ENCODE data around the gene LIX1L. TPM values are rescaled to one million over a fixed set of nuclear protein-coding genes. Genes with fewer than 3 reads are reported as not detected.

Gene LIX1L
- total RNA-seq, 1 donor from 2014 or later = 52.2 TPM

DNA sequence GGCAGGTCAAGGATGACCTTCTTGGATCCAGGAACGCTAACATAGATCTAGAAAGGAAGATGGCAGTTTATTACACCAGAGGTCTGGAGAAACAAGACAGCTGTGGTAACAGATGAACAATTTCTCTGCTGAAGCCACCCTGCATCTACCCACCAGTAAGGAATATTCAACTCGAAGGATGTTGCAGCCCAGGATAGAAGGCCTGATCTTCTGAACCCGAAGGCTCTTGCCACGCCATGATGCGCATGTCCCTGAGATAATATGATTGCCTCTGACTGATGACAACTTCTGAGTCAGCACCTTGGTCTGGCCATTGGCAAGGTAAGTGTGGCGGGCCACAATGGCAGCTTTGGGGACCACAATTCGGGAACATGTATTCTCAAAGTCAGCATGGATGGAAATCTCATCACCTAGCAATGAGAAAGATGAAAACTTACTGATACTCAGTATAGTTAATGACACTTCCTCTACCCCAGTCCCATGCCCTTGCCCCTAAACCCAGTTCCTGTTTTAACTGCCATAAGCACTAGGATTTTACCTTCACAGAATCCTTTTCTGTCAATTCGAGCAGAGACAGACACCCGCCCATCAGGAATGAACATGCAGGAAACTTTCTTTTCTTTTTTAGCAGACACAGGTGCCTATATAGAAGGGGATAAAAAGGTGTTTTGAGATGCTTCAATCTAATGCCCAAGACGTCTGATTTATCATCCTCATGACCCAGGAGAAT, 36.7 kb upstream of the LIX1L start:
- H3K27ac Mint-ChIP-seq (ENCODE audit: unreplicated experiment) = peak overlapping the region; percentile 96
- peaks cover 61% of the 10 kb centered on the region for H3K4me1 Mint-ChIP-seq (ENCODE audit: unreplicated experiment)
- peak overlapping the region; percentile 94 for H3K4me3 Mint-ChIP-seq (ENCODE audit: unreplicated experiment)
- no peak for DNase-seq (ENCODE audit: extremely low spot score, unreplicated experiment)
- no peaks in the 10 kb centered on the region for H3K27me3 Mint-ChIP-seq (ENCODE audit: unreplicated experiment)
- H3K9me3 Mint-ChIP-seq (ENCODE audit: unreplicated experiment) = no peaks in the 10 kb centered on the region
- TF ChIP-seq CTCF (IDR thresholded peaks at IDR 0.05) = no peak
- H3K36me3 Mint-ChIP-seq (ENCODE audit: unreplicated experiment) = peaks cover 38% of the 10 kb centered on the region

DNA sequence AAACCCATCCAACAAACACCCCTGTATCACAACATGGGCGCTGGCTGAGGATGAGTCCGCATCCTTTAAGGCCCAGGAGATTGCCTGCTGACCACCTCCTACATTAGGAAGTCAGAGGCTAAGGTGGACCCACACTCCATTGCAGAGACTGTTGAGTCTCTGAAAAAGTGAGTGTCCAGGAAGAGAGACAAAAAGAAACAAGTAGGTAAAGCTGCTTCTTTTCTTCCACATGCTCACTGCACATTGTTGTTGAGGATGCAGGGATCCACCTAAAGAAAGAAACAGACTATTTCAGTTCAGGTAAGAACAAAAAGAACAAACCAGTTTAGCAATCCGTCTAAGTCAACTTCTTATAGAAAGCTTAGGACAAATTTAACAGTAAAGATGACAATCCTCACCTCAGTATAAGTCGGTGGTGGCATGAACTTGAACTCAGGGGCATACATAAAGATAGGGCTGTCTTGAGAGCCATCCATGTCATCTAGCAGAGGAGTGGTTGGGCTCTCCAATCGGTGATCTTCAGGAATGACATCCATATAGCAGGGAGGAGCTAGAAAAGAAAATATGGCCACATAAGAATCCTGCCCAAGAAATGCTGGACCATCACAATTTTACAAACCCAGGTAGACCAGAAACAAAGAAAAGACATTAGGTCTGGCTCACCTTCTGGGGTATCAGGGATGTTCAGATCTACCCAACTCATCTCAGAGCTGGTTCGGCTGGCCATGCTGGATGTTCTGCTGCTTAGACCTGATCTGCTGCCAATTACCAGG, 36.0 kb upstream of the LIX1L start:
- Mint-ChIP-seq H3K36me3 (ENCODE audit: unreplicated experiment) (peaks cover 38% of the 10 kb centered on the region), H3K4me1 (ENCODE audit: unreplicated experiment) (peaks cover 61% of the 10 kb centered on the region), H3K4me3 (ENCODE audit: unreplicated experiment) (peak overlapping the region; percentile 94), H3K27me3 (ENCODE audit: unreplicated experiment) (no peaks in the 10 kb centered on the region), H3K9me3 (ENCODE audit: unreplicated experiment) (no peaks in the 10 kb centered on the region), H3K27ac (ENCODE audit: unreplicated experiment) (peak overlapping the region; percentile 96)
- no peak for DNase-seq (ENCODE audit: extremely low spot score, unreplicated experiment)
- no peak for TF ChIP-seq CTCF (IDR thresholded peaks at IDR 0.05)

- DNase-seq (ENCODE audit: extremely low spot score, unreplicated experiment) = no peak
- H3K36me3 Mint-ChIP-seq (ENCODE audit: unreplicated experiment) = peaks cover 38% of the 10 kb centered on the region
- no peaks in the 10 kb centered on the region for H3K27me3 Mint-ChIP-seq (ENCODE audit: unreplicated experiment)
- H3K4me1 Mint-ChIP-seq (ENCODE audit: unreplicated experiment) = peaks cover 60% of the 10 kb centered on the region
- H3K27ac Mint-ChIP-seq (ENCODE audit: unreplicated experiment) = peak overlapping the region; percentile 75
- no peaks in the 10 kb centered on the region for H3K9me3 Mint-ChIP-seq (ENCODE audit: unreplicated experiment)
- peak overlapping the region; percentile 94 for H3K4me3 Mint-ChIP-seq (ENCODE audit: unreplicated experiment)
- no peak for TF ChIP-seq CTCF (IDR thresholded peaks at IDR 0.05)
These were observed 35.3 kb upstream of the LIX1L start for GRCh38 chr1:145992958-145993617.

- TF ChIP-seq CTCF (IDR thresholded peaks at IDR 0.05) = no peak
- no peaks in the 10 kb centered on the region for H3K9me3 Mint-ChIP-seq (ENCODE audit: unreplicated experiment)
- peak overlapping the region; percentile 75 for H3K27ac Mint-ChIP-seq (ENCODE audit: unreplicated experiment)
- H3K4me3 Mint-ChIP-seq (ENCODE audit: unreplicated experiment) = peak overlapping the region; percentile 94
- H3K4me1 Mint-ChIP-seq (ENCODE audit: unreplicated experiment) = peaks cover 55% of the 10 kb centered on the region
- H3K36me3 Mint-ChIP-seq (ENCODE audit: unreplicated experiment) = peaks cover 38% of the 10 kb centered on the region
- DNase-seq (ENCODE audit: extremely low spot score, unreplicated experiment) = no peak
- H3K27me3 Mint-ChIP-seq (ENCODE audit: unreplicated experiment) = no peaks in the 10 kb centered on the region
These were observed 34.7 kb upstream of the LIX1L start for GRCh38 chr1:145992502-145992936.

Data from osteocyte (in vitro differentiated cells).